IMR-90 (cell line): ENCODE measurements around the gene BPIFA3. TPM values are rescaled to one million over a fixed set of nuclear protein-coding genes. Genes with fewer than 3 reads are reported as not detected.

ENCODE experiments used
- ATAC-seq: fragments of 200-7000 bp; cut with Tn5 transposase; 2 replicates; pipeline ENCODE4 v1.9.1; 2020; ENCODE audit warnings: low read depth, mild to moderate bottlenecking, moderate library complexity
- BruUV-seq: library from RNA; stranded (reverse); fragments of 400-500 nt; replicated peaks from 2 replicates; lab custom pipeline; 2021; lab: Mats Ljungman, UMichigan
- CTCF ChIA-PET: fragments of 300-600 bp; formaldehyde crosslinking; extraction: SDS; loops from one replicate; lab custom pipeline; 2021; ENCODE audit warnings: antibody characterized with exemption; lab: Yijun Ruan, JAX
- POLR2A ChIA-PET: fragments of 300-600 bp; sonication (Branson Sonifier 250); formaldehyde crosslinking; loops from one replicate; lab custom pipeline; 2022; ENCODE audit warnings: antibody characterized with exemption; ENCODE audit not compliant: unreplicated experiment; lab: Charles Lee
- DNase-seq: peaks from one replicate; pipeline ENCODE4 v3.0.0; 2013
- H2AFZ ChIP-seq: replicated peaks from 2 replicates; pipeline ENCODE3; 2013; ENCODE audit warnings: low read length, mild to moderate bottlenecking; ENCODE audit not compliant: poor library complexity
- H2AK5ac ChIP-seq: 2 replicates; pipeline ENCODE4 v1.6.1; 2013; ENCODE audit warnings: low read depth, low read length, inconsistent platforms
- H2AK9ac ChIP-seq: replicated peaks from 2 replicates; pipeline ENCODE3; 2013; ENCODE audit warnings: mild to moderate bottlenecking, low read depth, low read length, moderate library complexity; ENCODE audit not compliant: poor library complexity
- H2BK120ac ChIP-seq: 2 replicates; pipeline ENCODE4 v1.6.1; 2013; ENCODE audit warnings: low read depth, low read length, inconsistent platforms
- H2BK15ac ChIP-seq: 3 replicates; pipeline ENCODE4 v1.6.1; 2013; ENCODE audit warnings: low read depth, low read length, inconsistent platforms
- H2BK20ac ChIP-seq: 2 replicates; pipeline ENCODE4 v1.6.1; 2013; ENCODE audit warnings: low read depth, mild to moderate bottlenecking, inconsistent platforms, low read length, moderate library complexity
- H2BK5ac ChIP-seq: 2 replicates; pipeline ENCODE4 v1.6.1; 2013; ENCODE audit warnings: mild to moderate bottlenecking, low read depth, low read length, inconsistent platforms; ENCODE audit not compliant: poor library complexity, severe bottlenecking
- H3K14ac ChIP-seq: replicated peaks from 2 replicates; pipeline ENCODE4 v1.6.1; 2013; ENCODE audit warnings: low read depth, low read length, inconsistent platforms
- H3K18ac ChIP-seq: 2 replicates; pipeline ENCODE4 v1.6.1; 2013; ENCODE audit warnings: low read depth, low read length, control low read depth
- H3K23ac ChIP-seq: 2 replicates; pipeline ENCODE4 v1.6.1; 2013; ENCODE audit warnings: low read depth, low read length, inconsistent platforms
- H3K27ac ChIP-seq: 2 replicates; pipeline ENCODE4 v1.5.1; 2013; ENCODE audit warnings: mild to moderate bottlenecking, control low read depth, low read length; ENCODE audit not compliant: insufficient read depth
- H3K27me3 ChIP-seq: 2 replicates; pipeline ENCODE4 v1.6.1; 2013; ENCODE audit warnings: low read length; ENCODE audit not compliant: control insufficient read depth, insufficient read depth
- H3K36me3 ChIP-seq: 2 replicates; pipeline ENCODE4 v1.6.1; 2013; ENCODE audit warnings: low read length, mixed read lengths; ENCODE audit not compliant: control insufficient read depth, insufficient read depth
- H3K4ac ChIP-seq: 2 replicates; pipeline ENCODE4 v1.6.1; 2013; ENCODE audit warnings: low read depth, low read length, inconsistent platforms
- H3K4me1 ChIP-seq: 2 replicates; pipeline ENCODE4 v1.6.1; 2013; ENCODE audit warnings: low read length, mixed read lengths; ENCODE audit not compliant: control insufficient read depth, insufficient read depth
- H3K4me2 ChIP-seq: 2 replicates; pipeline ENCODE4 v1.6.1; 2013; ENCODE audit warnings: low read depth, mild to moderate bottlenecking, control low read depth, low read length, moderate library complexity
- H3K4me3 ChIP-seq: 2 replicates; pipeline ENCODE4 v1.5.1; 2013; ENCODE audit warnings: low read depth, mild to moderate bottlenecking, control low read depth, low read length, moderate library complexity; ENCODE audit not compliant: insufficient read depth
- H3K56ac ChIP-seq: 2 replicates; pipeline ENCODE4 v1.6.1; 2013; ENCODE audit warnings: low read length, inconsistent platforms; ENCODE audit not compliant: insufficient read depth; ENCODE audit errors: extremely low read depth
- H3K79me1 ChIP-seq, 2 experiments: 2 replicates each; pipeline ENCODE4 v1.6.1; 2013; ENCODE audit warnings: low read length in 2 of 2, inconsistent platforms in 1 of 2, low read depth in 1 of 2
- H3K9ac ChIP-seq: 2 replicates; pipeline ENCODE4 v1.6.1; 2013; ENCODE audit warnings: low read depth, low read length, control low read depth
- H3K9me1 ChIP-seq: 2 replicates; pipeline ENCODE4 v1.6.1; 2013; ENCODE audit warnings: low read length, inconsistent platforms; ENCODE audit not compliant: insufficient read depth
- H3K9me3 ChIP-seq: 2 replicates; pipeline ENCODE4 v1.6.1; 2013; ENCODE audit warnings: low read length; ENCODE audit not compliant: control insufficient read depth, insufficient read depth
- H4K20me1 ChIP-seq: 2 replicates; pipeline ENCODE4 v1.6.1; 2013; ENCODE audit warnings: low read length, inconsistent platforms; ENCODE audit not compliant: insufficient read depth
- H4K5ac ChIP-seq: 2 replicates; pipeline ENCODE4 v1.6.1; 2013; ENCODE audit warnings: mild to moderate bottlenecking, low read depth, low read length, control low read depth
- H4K8ac ChIP-seq, 2 experiments: 2 replicates each; pipeline ENCODE4 v1.6.1; 2013; ENCODE audit warnings: low read depth in 2 of 2, low read length in 2 of 2, control low read depth in 1 of 2, inconsistent platforms in 1 of 2
- H4K91ac ChIP-seq: 2 replicates; pipeline ENCODE4 v1.6.1; 2013; ENCODE audit warnings: low read depth, low read length, inconsistent platforms; ENCODE audit not compliant: insufficient read depth
- BHLHE40 ChIP-seq: fragments of 150-350 bp; IDR thresholded peaks from 2 replicates; pipeline ENCODE4 v1.6.1; 2016; ENCODE audit warnings: mild to moderate bottlenecking, low read depth, low read length
- CEBPB ChIP-seq: IDR thresholded peaks from 2 replicates; pipeline ENCODE4 v1.6.1; 2012; ENCODE audit warnings: low read depth, low read length, improper control_type of control experiment
- CHD1 ChIP-seq: IDR thresholded peaks from 2 replicates; pipeline ENCODE4 v1.6.1; 2012; ENCODE audit warnings: low read depth, low read length, improper control_type of control experiment
- CTCF ChIP-seq: conservative IDR thresholded peaks from 2 replicates; pipeline ENCODE4 v1.5.1; 2012; ENCODE audit warnings: mild to moderate bottlenecking, low read depth, low read length, improper control_type of control experiment
- FOS ChIP-seq: fragments of 150-350 bp; IDR thresholded peaks from 2 replicates; pipeline ENCODE4 v1.6.1; 2016; ENCODE audit warnings: low read depth, low read length
- MAFK ChIP-seq: IDR thresholded peaks from 2 replicates; pipeline ENCODE4 v1.6.1; 2012; ENCODE audit warnings: low read depth, low read length, improper control_type of control experiment
- MAZ ChIP-seq: IDR thresholded peaks from 2 replicates; pipeline ENCODE4 v1.6.1; 2012; ENCODE audit warnings: low read depth, mild to moderate bottlenecking, low read length, improper control_type of control experiment, moderate library complexity, borderline replicate concordance
- MXI1 ChIP-seq: IDR thresholded peaks from 2 replicates; pipeline ENCODE4 v1.6.1; 2012; ENCODE audit warnings: low read depth, mild to moderate bottlenecking, low read length, moderate library complexity, borderline replicate concordance
- NFE2L2 ChIP-seq: fragments of 150-350 bp; IDR thresholded peaks from 2 replicates; pipeline ENCODE4 v1.6.1; 2016; ENCODE audit warnings: low read depth, mild to moderate bottlenecking, low read length
- POLR2A ChIP-seq: IDR thresholded peaks from 2 replicates; pipeline ENCODE4 v1.6.1; 2012; ENCODE audit warnings: mild to moderate bottlenecking, low read depth, low read length
- RAD21 ChIP-seq: IDR thresholded peaks from 2 replicates; pipeline ENCODE4 v1.6.1; 2012; ENCODE audit warnings: low read length, improper control_type of control experiment
- RFX5 ChIP-seq: IDR thresholded peaks from 2 replicates; pipeline ENCODE4 v1.8.0; 2012; ENCODE audit warnings: low read depth, mild to moderate bottlenecking, low read length, moderate library complexity
- WGBS, 2 experiments: methylation state at CpG; one replicate each; pipeline versions ENCODE4 v1.1.5 to v1.1.7; 2013; ENCODE audit warnings: missing lambda C conversion rate in 2 of 2; ENCODE audit not compliant: insufficient read length in 1 of 2; ENCODE audit errors: extremely low coverage in 2 of 2; 5-methylcytosine and 5-hydroxymethylcytosine counted together
- dilution Hi-C: fragments of 300-500 bp; cut with HindIII; formaldehyde crosslinking; loops from one replicate; pipeline ENCODE4 v1.14.3; 2018; ENCODE audit warnings: low sequenced_read_pairs; ENCODE audit not compliant: unreplicated experiment
- in situ Hi-C: fragments of 300-500 bp; cut with MboI; formaldehyde crosslinking; loops from 3 replicates; pipeline ENCODE4 v1.14.3; 2019; ENCODE audit warnings: low sequenced_read_pairs, inconsistent platforms, mixed read lengths
- intact Hi-C: fragments of 100-400 bp; cut with micrococcal nuclease; formaldehyde crosslinking; loops from 2 replicates; pipeline ENCODE4 v1.10.0; 2022
- polyA plus RNA-seq, 3 experiments: library from polyadenylated mRNA; depleted of rRNA; stranded (reverse); fragments of >200 nt; gene quantifications; 2 replicates each; pipeline ENCODE4 v1.2.3, GENCODE V29; 2012; ENCODE audit warnings: low replicate concordance in 1 of 3
- total RNA-seq: library from RNA; depleted of rRNA; stranded (reverse); fragments of >200 nt; gene quantifications from 2 replicates; pipeline ENCODE4 v1.2.3, GENCODE V29; 2012

Gene BPIFA3
- total and polyA plus RNA-seq, 2 of the 4 experiments (the other 2 are of a cell fraction) = not detected

GRCh38 chr20:33211817-33212424 lies 5.2 kb upstream of the BPIFA3 start:
- CTCF ChIA-PET = no interaction called here
- no peak overlapping the region for H4K91ac ChIP-seq
- no peak overlapping the region for H2AFZ ChIP-seq
- H3K9me3 ChIP-seq = no peaks in the 10 kb centered on the region
- H2BK15ac ChIP-seq = no peak overlapping the region
- H3K4me2 ChIP-seq = no peak overlapping the region
- H3K14ac ChIP-seq = no peak overlapping the region
- no peak overlapping the region for H2AK5ac ChIP-seq
- no peaks in the 10 kb centered on the region for H3K4me1 ChIP-seq
- WGBS, 2 experiments = no CpG with 5 or more reads among the region's 5 CpGs
- no peak overlapping the region for H4K5ac ChIP-seq
- no peaks in the 10 kb centered on the region for H3K9me1 ChIP-seq
- H2BK120ac ChIP-seq = no peak overlapping the region
- no peak overlapping the region for H2BK20ac ChIP-seq
- H3K56ac ChIP-seq = no peak overlapping the region
- dilution Hi-C loops = no loop called here
- intact Hi-C loops = no loop called here
- no peak overlapping the region for H3K9ac ChIP-seq
- H3K27me3 ChIP-seq = no peaks in the 10 kb centered on the region
- no peak for TF ChIP-seq NFE2L2
- TF ChIP-seq MAZ = no peak
- TF ChIP-seq CHD1 = no peak
- no peak for TF ChIP-seq RFX5
- TF ChIP-seq POLR2A = no peak
- 0 out of 2 replicates have a peak, but pooled peaks have one; percentile 23 for TF ChIP-seq CTCF
- no peak for TF ChIP-seq BHLHE40
- no peak for TF ChIP-seq MXI1
- TF ChIP-seq RAD21 = peak; percentile 18; the same call in 1 of the 2 replicates
- no peak for TF ChIP-seq MAFK
- no peak for TF ChIP-seq FOS
- TF ChIP-seq CEBPB = no peak
- H3K79me1 ChIP-seq = no peaks in the 10 kb centered on the region
- no peaks in the 10 kb centered on the region for H3K36me3 ChIP-seq
- no peak overlapping the region for H2AK9ac ChIP-seq
- no peak overlapping the region for H3K27ac ChIP-seq
- in situ Hi-C loops = no loop called here
- DNase-seq (peak; percentile 33), ATAC-seq (peak; percentile 46; the same call in 1 of the 2 replicates)
- H4K8ac ChIP-seq = no peak overlapping the region
- no peak overlapping the region for H3K18ac ChIP-seq
- H3K4ac ChIP-seq = no peak overlapping the region
- BruUV-seq = no TSS peak
- no peak overlapping the region for H3K4me3 ChIP-seq
- POLR2A ChIA-PET = no interaction called here
- no peaks in the 10 kb centered on the region for H4K20me1 ChIP-seq
- H2BK5ac ChIP-seq = no peak overlapping the region
- H3K23ac ChIP-seq = no peak overlapping the region
